CD4-positive, alpha-beta T cell (primary cell): Measurements from ENCODE around the gene TLR5. TPM values are rescaled to one million over a fixed set of nuclear protein-coding genes. Genes with fewer than 3 reads are reported as not detected.

Experiments used
- ATAC-seq: fragments of 200-7000 bp; cut with Tn5 transposase; one replicate; pipeline ENCODE4 v1.10.0; 2022; ENCODE audit warnings: mild to moderate bottlenecking; ENCODE audit not compliant: poor library complexity
- CTCF ChIA-PET: fragments of 350-600 bp; sonication (Branson Sonifier 250); formaldehyde crosslinking; loops from one replicate; lab custom pipeline; 2021; ENCODE audit warnings: antibody characterized with exemption, inconsistent platforms; lab: Charles Lee
- POLR2A ChIA-PET: fragments of 350-600 bp; sonication (Branson Sonifier 250); formaldehyde crosslinking; loops from one replicate; lab custom pipeline; 2021; ENCODE audit warnings: antibody characterized with exemption, inconsistent platforms; lab: Charles Lee
- DNase-seq, 14 experiments: peaks; one replicate each; pipeline ENCODE4 v3.0.0-alpha.2; 2013 to 2020; ENCODE audit warnings: mixed read lengths in 2 of 14
- H3K27ac ChIP-seq, 2 donors: one replicate each; pipeline versions ENCODE4 v1.5.1 to v1.7.0; 2013; ENCODE audit warnings: low read length in 2 of 2, low read depth in 1 of 2, mild to moderate bottlenecking in 1 of 2
- H3K27me3 ChIP-seq, 2 experiments: 1 replicate in 1 of 2; 2 replicates in 1 of 2; pipeline versions ENCODE4 v1.6.1 to v1.7.0; 2013; ENCODE audit warnings: low read length in 2 of 2, control low read depth in 1 of 2, mild to moderate bottlenecking in 1 of 2, moderate library complexity in 1 of 2; ENCODE audit not compliant: insufficient read depth in 2 of 2, control insufficient read depth in 1 of 2
- H3K36me3 ChIP-seq: one replicate; pipeline ENCODE4 v1.6.1; 2013; ENCODE audit warnings: low read length, control low read depth; ENCODE audit not compliant: insufficient read depth
- H3K4me1 ChIP-seq: one replicate; pipeline ENCODE4 v1.6.1; 2013; ENCODE audit warnings: low read length, control low read depth; ENCODE audit not compliant: insufficient read depth
- H3K4me3 ChIP-seq: one replicate; pipeline ENCODE4 v1.5.1; 2013; ENCODE audit warnings: mild to moderate bottlenecking, low read length, moderate library complexity
- H3K9me3 ChIP-seq, 2 experiments: 1 replicate in 1 of 2; 2 replicates in 1 of 2; pipeline versions ENCODE4 v1.6.1 to v1.7.0; 2013; ENCODE audit warnings: low read length in 2 of 2, mild to moderate bottlenecking in 2 of 2, control low read depth in 1 of 2, moderate library complexity in 1 of 2; ENCODE audit not compliant: control insufficient read depth in 1 of 2, insufficient read depth in 1 of 2
- H3K27ac Mint-ChIP-seq: one replicate; pipeline ENCODE4 v1.8.0; 2020; ENCODE audit warnings: mixed read lengths
- H3K27me3 Mint-ChIP-seq: one replicate; pipeline ENCODE4 v1.8.0; 2021; ENCODE audit warnings: mixed read lengths
- H3K36me3 Mint-ChIP-seq: one replicate; pipeline ENCODE4 v1.8.0; 2021; ENCODE audit warnings: low read depth, mixed read lengths
- H3K4me1 Mint-ChIP-seq: one replicate; pipeline ENCODE4 v1.8.0; 2021; ENCODE audit warnings: low read depth, mixed read lengths
- H3K4me3 Mint-ChIP-seq: one replicate; pipeline ENCODE4 v1.8.0; 2020; ENCODE audit warnings: mild to moderate bottlenecking, mixed read lengths
- H3K9me3 Mint-ChIP-seq: one replicate; pipeline ENCODE4 v1.8.0; 2020; ENCODE audit warnings: mixed read lengths
- intact Hi-C, 2 experiments: fragments of 100-400 bp; cut with DNase I in 1 of 2; cut with micrococcal nuclease in 1 of 2; formaldehyde crosslinking; loops; one replicate each; pipeline versions ENCODE4 v1.15.1 to v1.9.0; 2023 to 2025; cut with DNase I, micrococcal nuclease
- total RNA-seq, 174 experiments: library from RNA in 2 of 174; stranded (reverse) in 2 of 174; gene quantifications; one replicate each; pipeline ENCODE4 v1.2.3 and lab custom pipeline; 2021 to 2026
- TF ChIP-seq, protein P1 (sequence below): fragments of 200-600 bp; IDR thresholded peaks from one replicate; pipeline ENCODE4 v1.8.0; 2022; ENCODE audit warnings: antibody characterized with exemption, mild to moderate bottlenecking

Gene TLR5
- total RNA-seq, 2 experiments from 2014 or later: 2.1 to 2.5 TPM

DNA sequence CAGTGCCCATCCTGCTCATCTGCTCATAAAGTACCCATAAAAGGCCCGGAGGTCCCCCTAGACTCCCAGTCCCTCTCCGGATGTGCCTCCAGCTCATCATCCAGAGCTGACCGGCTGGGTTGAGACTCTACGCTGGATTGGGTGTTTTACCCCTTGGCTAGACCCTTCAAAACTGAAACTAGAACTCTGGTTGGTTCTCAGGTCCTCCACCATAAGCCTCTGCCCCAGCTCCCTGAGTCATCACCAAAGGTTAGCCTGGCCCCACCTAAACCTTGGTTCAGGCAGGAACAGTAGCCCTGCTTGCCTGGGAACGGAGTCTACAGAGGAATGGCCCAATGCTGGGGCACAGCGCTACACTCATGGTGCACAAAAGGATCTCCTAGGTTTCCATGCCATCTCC, 75.1 kb downstream of the TLR5 start:
- TF ChIP-seq, protein P1, sequence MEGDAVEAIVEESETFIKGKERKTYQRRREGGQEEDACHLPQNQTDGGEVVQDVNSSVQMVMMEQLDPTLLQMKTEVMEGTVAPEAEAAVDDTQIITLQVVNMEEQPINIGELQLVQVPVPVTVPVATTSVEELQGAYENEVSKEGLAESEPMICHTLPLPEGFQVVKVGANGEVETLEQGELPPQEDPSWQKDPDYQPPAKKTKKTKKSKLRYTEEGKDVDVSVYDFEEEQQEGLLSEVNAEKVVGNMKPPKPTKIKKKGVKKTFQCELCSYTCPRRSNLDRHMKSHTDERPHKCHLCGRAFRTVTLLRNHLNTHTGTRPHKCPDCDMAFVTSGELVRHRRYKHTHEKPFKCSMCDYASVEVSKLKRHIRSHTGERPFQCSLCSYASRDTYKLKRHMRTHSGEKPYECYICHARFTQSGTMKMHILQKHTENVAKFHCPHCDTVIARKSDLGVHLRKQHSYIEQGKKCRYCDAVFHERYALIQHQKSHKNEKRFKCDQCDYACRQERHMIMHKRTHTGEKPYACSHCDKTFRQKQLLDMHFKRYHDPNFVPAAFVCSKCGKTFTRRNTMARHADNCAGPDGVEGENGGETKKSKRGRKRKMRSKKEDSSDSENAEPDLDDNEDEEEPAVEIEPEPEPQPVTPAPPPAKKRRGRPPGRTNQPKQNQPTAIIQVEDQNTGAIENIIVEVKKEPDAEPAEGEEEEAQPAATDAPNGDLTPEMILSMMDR: no peak
- no peaks in the 10 kb centered on the region for H3K4me1 Mint-ChIP-seq
- no peaks in the 10 kb centered on the region for H3K27me3 ChIP-seq
- no peaks in the 10 kb centered on the region for H3K9me3 Mint-ChIP-seq
- ATAC-seq (no peak), DNase-seq (no peak)
- no peaks in the 10 kb centered on the region for H3K36me3 Mint-ChIP-seq
- no peak overlapping the region for H3K4me3 Mint-ChIP-seq
- no peaks in the 10 kb centered on the region for H3K9me3 ChIP-seq
- H3K36me3 ChIP-seq: no peaks in the 10 kb centered on the region
- ChIA-PET CTCF (no interaction called here), POLR2A (no interaction called here)
- no peak overlapping the region for H3K4me3 ChIP-seq
- no peak overlapping the region for H3K27ac ChIP-seq
- intact Hi-C loops: no loop called here
- H3K27ac Mint-ChIP-seq: no peak overlapping the region
- no peaks in the 10 kb centered on the region for H3K4me1 ChIP-seq
- H3K27me3 Mint-ChIP-seq: no peaks in the 10 kb centered on the region

DNA sequence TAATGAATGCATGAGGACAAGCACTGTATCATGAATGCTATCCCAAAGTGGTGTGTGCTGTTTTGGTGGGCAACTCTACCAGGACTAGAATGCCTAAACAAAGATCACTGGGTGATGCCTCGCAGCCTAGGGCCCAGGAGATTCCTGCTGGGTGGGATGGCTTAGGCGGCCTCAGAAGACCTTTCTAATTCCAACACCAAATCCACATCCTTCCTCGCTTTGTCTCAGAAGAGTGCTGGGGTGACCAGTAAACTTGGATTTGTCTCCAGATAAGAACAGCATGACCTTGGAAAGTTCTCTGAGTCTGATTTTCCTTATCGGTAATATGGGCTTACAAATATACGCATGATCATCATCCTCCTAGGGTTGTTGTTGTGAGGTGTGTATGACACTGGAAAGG, 76.6 kb downstream of the TLR5 start:
- Mint-ChIP-seq H3K4me3 (no peak overlapping the region), H3K36me3 (no peaks in the 10 kb centered on the region), H3K9me3 (no peaks in the 10 kb centered on the region), H3K27me3 (no peaks in the 10 kb centered on the region), H3K4me1 (no peaks in the 10 kb centered on the region), H3K27ac (no peak overlapping the region)
- Histone ChIP-seq H3K36me3 (no peaks in the 10 kb centered on the region), H3K4me1 (no peaks in the 10 kb centered on the region), H3K9me3 (no peaks in the 10 kb centered on the region), H3K4me3 (no peak overlapping the region), H3K27me3 (no peaks in the 10 kb centered on the region), H3K27ac (no peak overlapping the region)
- ChIA-PET POLR2A (no interaction called here), CTCF (no interaction called here)
- TF ChIP-seq, protein P1: no peak
- no peak for ATAC-seq
- intact Hi-C loops: no loop called here
- DNase-seq: no peak

- no peak for DNase-seq
- intact Hi-C loops: no loop called here
- no peaks in the 10 kb centered on the region for H3K4me1 Mint-ChIP-seq
- no peaks in the 10 kb centered on the region for H3K27me3 Mint-ChIP-seq
- no peaks in the 10 kb centered on the region for H3K36me3 Mint-ChIP-seq
- CTCF ChIA-PET: no interaction called here
- POLR2A ChIA-PET: no interaction called here
- H3K4me3 Mint-ChIP-seq: no peak overlapping the region
- no peaks in the 10 kb centered on the region for H3K9me3 Mint-ChIP-seq
- Histone ChIP-seq H3K36me3 (no peaks in the 10 kb centered on the region), H3K9me3 (no peaks in the 10 kb centered on the region), H3K4me1 (no peaks in the 10 kb centered on the region), H3K27me3 (no peaks in the 10 kb centered on the region), H3K4me3 (no peak overlapping the region), H3K27ac (no peak overlapping the region)
- H3K27ac Mint-ChIP-seq: no peak overlapping the region
- TF ChIP-seq, protein P1: no peak
- ATAC-seq: no peak
These were observed 80.9 kb downstream of the TLR5 start for GRCh38 chr1:223062177-223062576.
